SK-N-SH (cell line): ENCODE measurements around the gene TMEM88.

Experiments
- CHD2 ChIP-seq: fragments of 150-350 bp; IDR thresholded peaks from 2 replicates; pipeline ENCODE4 v1.6.1; 2018; ENCODE audit warnings: low read length; ENCODE audit not compliant: partially characterized antibody
- CTCF ChIP-seq: fragments of 200-600 bp; sonication (generic); IDR thresholded peaks from 2 replicates; pipeline ENCODE4 v1.6.1; 2017; ENCODE audit warnings: antibody characterized with exemption, mild to moderate bottlenecking, moderate library complexity
- ELF1 ChIP-seq: IDR thresholded peaks from 2 replicates; pipeline ENCODE4 v1.4.0; 2012
- EP300 ChIP-seq, 2 experiments: IDR thresholded peaks; 2 replicates each; pipeline versions ENCODE4 v1.4.0 to v1.6.1; 2012; ENCODE audit warnings: borderline replicate concordance in 1 of 2, low read depth in 1 of 2, low read length in 1 of 2
- JUND ChIP-seq: IDR thresholded peaks from 2 replicates; pipeline ENCODE4 v1.4.0; 2012
- MAX ChIP-seq: IDR thresholded peaks from 2 replicates; pipeline ENCODE4 v1.4.0; 2012; ENCODE audit warnings: low read depth
- NRF1 ChIP-seq: IDR thresholded peaks from 2 replicates; pipeline ENCODE4 v1.6.1; 2012; ENCODE audit warnings: low read depth, mild to moderate bottlenecking, low read length
- RAD21 ChIP-seq: IDR thresholded peaks from 2 replicates; pipeline ENCODE4 v1.6.1; 2012; ENCODE audit warnings: mild to moderate bottlenecking, low read length
- RCOR1 ChIP-seq: fragments of 150-350 bp; IDR thresholded peaks from 2 replicates; pipeline ENCODE4 v1.6.1; 2017; ENCODE audit warnings: antibody characterized with exemption, low read length
- RXRA ChIP-seq: IDR thresholded peaks from 2 replicates; pipeline ENCODE4 v1.4.0; 2012; ENCODE audit warnings: low read depth, mild to moderate bottlenecking, borderline replicate concordance
- SIN3A ChIP-seq: IDR thresholded peaks from 2 replicates; pipeline ENCODE4 v1.6.1; 2012; ENCODE audit warnings: low read depth, mild to moderate bottlenecking, low read length, moderate library complexity, borderline replicate concordance
- TCF12 ChIP-seq: IDR thresholded peaks from 2 replicates; pipeline ENCODE4 v1.4.0; 2012
- YY1 ChIP-seq: IDR thresholded peaks from 2 replicates; pipeline ENCODE4 v1.4.0; 2012; ENCODE audit warnings: low read depth, mild to moderate bottlenecking

GRCh38 chr17:7882068-7882467 lies 27.2 kb downstream of the TMEM88 start:
- no peak for TF ChIP-seq RAD21
- TF ChIP-seq CTCF: no peak
- TF ChIP-seq EP300 (IDR thresholded peaks at IDR 0.05; ENCODE audit: borderline replicate concordance in 1 of 2, low read depth in 1 of 2, low read length in 1 of 2): no peak
- TF ChIP-seq YY1: no peak
- TF ChIP-seq SIN3A: no peak
- no peak for TF ChIP-seq ELF1
- no peak for TF ChIP-seq RXRA
- no peak for TF ChIP-seq RCOR1
- no peak for TF ChIP-seq NRF1
- TF ChIP-seq TCF12: no peak
- TF ChIP-seq MAX: no peak
- no peak for TF ChIP-seq JUND
- TF ChIP-seq CHD2: no peak
